DOHH2 (cell line): ENCODE data around the gene SLC2A2.

ENCODE experiments used
- H3F3A ChIP-seq: fragments of 200-600 bp; sonication (generic), shearing (Covaris generic); 2 replicates; pipeline ENCODE4 v1.6.0; 2016; ENCODE audit warnings: antibody characterized with exemption, mild to moderate bottlenecking; ENCODE audit not compliant: control insufficient read depth, insufficient read depth
- H3K27ac ChIP-seq: fragments of 200-600 bp; sonication (generic); 2 replicates; pipeline ENCODE4 v1.5.1; 2014; ENCODE audit warnings: low read depth, mild to moderate bottlenecking, low read length, moderate library complexity
- H3K27me3 ChIP-seq: fragments of 200-600 bp; sonication (generic); 2 replicates; pipeline ENCODE4 v1.6.1; 2014; ENCODE audit warnings: mild to moderate bottlenecking, low read length, mixed read lengths; ENCODE audit not compliant: control insufficient read depth
- H3K36me3 ChIP-seq: fragments of 200-600 bp; sonication (generic); 2 replicates; pipeline ENCODE4 v1.6.1; 2014; ENCODE audit warnings: mild to moderate bottlenecking, low read length, moderate library complexity, mixed read lengths; ENCODE audit not compliant: control insufficient read depth
- H3K4me1 ChIP-seq: fragments of 200-600 bp; sonication (generic); 2 replicates; pipeline ENCODE4 v1.6.1; 2014; ENCODE audit warnings: mild to moderate bottlenecking, low read length, mixed read lengths; ENCODE audit not compliant: control insufficient read depth
- H3K4me2 ChIP-seq: fragments of 200-600 bp; sonication (generic); 2 replicates; pipeline ENCODE4 v1.6.0; 2014; ENCODE audit warnings: mild to moderate bottlenecking, low read length, moderate library complexity
- H3K4me3 ChIP-seq: fragments of 200-600 bp; sonication (generic); 2 replicates; pipeline ENCODE4 v1.5.1; 2014; ENCODE audit warnings: mild to moderate bottlenecking, low read length, mixed read lengths
- H3K79me2 ChIP-seq: fragments of 200-600 bp; sonication (generic); 2 replicates; pipeline ENCODE4 v1.6.1; 2014; ENCODE audit warnings: mild to moderate bottlenecking, low read length, mixed read lengths; ENCODE audit not compliant: control insufficient read depth
- H3K9me2 ChIP-seq: fragments of 200-600 bp; sonication (generic); replicated peaks from 2 replicates; pipeline ENCODE4 v1.6.1; 2014; ENCODE audit warnings: mild to moderate bottlenecking, low read length, mixed read lengths; ENCODE audit not compliant: control insufficient read depth
- H3K9me3 ChIP-seq: fragments of 200-600 bp; sonication (generic); 2 replicates; pipeline ENCODE4 v1.6.1; 2014; ENCODE audit warnings: antibody characterized with exemption, low read length, mixed read lengths; ENCODE audit not compliant: control insufficient read depth, insufficient read depth
- H4K20me1 ChIP-seq: fragments of 200-600 bp; sonication (generic); 2 replicates; pipeline ENCODE4 v1.6.0; 2014; ENCODE audit warnings: low read depth, mild to moderate bottlenecking, antibody characterized with exemption, low read length, moderate library complexity; ENCODE audit not compliant: control insufficient read depth, insufficient read depth
- CTCF ChIP-seq: fragments of 200-600 bp; sonication (generic); IDR thresholded peaks from one replicate; pipeline ENCODE4 v1.5.1; 2014; ENCODE audit warnings: antibody characterized with exemption, mild to moderate bottlenecking, low read depth, low read length; ENCODE audit not compliant: poor library complexity, severe bottlenecking
- EZH2phosphoT487 ChIP-seq: fragments of 200-600 bp; sonication (generic); IDR thresholded peaks from 2 replicates; pipeline ENCODE4 v1.6.1; 2017; ENCODE audit warnings: borderline replicate concordance, mild to moderate bottlenecking, antibody characterized with exemption, low read length, moderate library complexity, mixed read lengths

The SLC2A2 gene

GRCh38 chr3:171054921-171055320 lies 28.4 kb upstream of the SLC2A2 start:
- Histone ChIP-seq H4K20me1 (no peaks in the 10 kb centered on the region), H3K27me3 (no peaks in the 10 kb centered on the region), H3K79me2 (no peaks in the 10 kb centered on the region), H3K4me2 (no peak overlapping the region), H3K9me3 (no peaks in the 10 kb centered on the region), H3K9me2 (no peaks in the 10 kb centered on the region), H3K4me3 (no peak overlapping the region), H3K27ac (no peak overlapping the region), H3F3A (no peaks in the 10 kb centered on the region), H3K4me1 (no peaks in the 10 kb centered on the region), H3K36me3 (no peaks in the 10 kb centered on the region)
- TF ChIP-seq CTCF (no peak), EZH2phosphoT487 (no peak)

GRCh38 chr3:171054231-171054630 lies 27.7 kb upstream of the SLC2A2 start:
- Histone ChIP-seq H3K36me3 (no peaks in the 10 kb centered on the region), H3K79me2 (no peaks in the 10 kb centered on the region), H3K27me3 (no peaks in the 10 kb centered on the region), H3F3A (no peaks in the 10 kb centered on the region), H3K4me2 (no peak overlapping the region), H3K9me2 (no peaks in the 10 kb centered on the region), H3K27ac (no peak overlapping the region), H3K9me3 (no peaks in the 10 kb centered on the region), H3K4me3 (no peak overlapping the region), H3K4me1 (no peaks in the 10 kb centered on the region), H4K20me1 (no peaks in the 10 kb centered on the region)
- TF ChIP-seq CTCF = no peak
- TF ChIP-seq EZH2phosphoT487 = no peak

GRCh38 chr3:171049861-171050444 lies 23.4 kb upstream of the SLC2A2 start:
- Histone ChIP-seq H3K4me3 (no peak overlapping the region), H3K4me1 (no peaks in the 10 kb centered on the region), H3K27ac (no peak overlapping the region), H3K4me2 (no peak overlapping the region), H3K79me2 (no peaks in the 10 kb centered on the region), H3F3A (no peaks in the 10 kb centered on the region), H3K9me2 (no peaks in the 10 kb centered on the region), H4K20me1 (no peaks in the 10 kb centered on the region), H3K36me3 (no peaks in the 10 kb centered on the region), H3K9me3 (no peaks in the 10 kb centered on the region), H3K27me3 (no peaks in the 10 kb centered on the region)
- TF ChIP-seq EZH2phosphoT487 (no peak), CTCF (peak; percentile 21)
